GM12864 (cell line): ENCODE data around the gene BCL11B.
A peak's percentile ranks its signal among the peaks of the same experiment; 100 is the strongest.

Experiments
- DNase-seq: peaks from one replicate; pipeline ENCODE4 v3.0.0-alpha.2; 2011; ENCODE audit warnings: low read depth
- H3K4me3 ChIP-seq: 2 replicates; pipeline ENCODE4 v1.5.1; 2011; ENCODE audit warnings: mild to moderate bottlenecking, low read depth, low read length, control low read depth
- TF ChIP-seq, protein P1 (sequence below): IDR thresholded peaks from 2 replicates; pipeline ENCODE4 v1.5.1; 2011; ENCODE audit warnings: low read depth, mild to moderate bottlenecking, moderate library complexity, low read length, control low read depth, inconsistent platforms; ENCODE audit errors: missing control alignments

BCL11B gene

GRCh38 chr14:99271951-99272631, at the start of gene BCL11B:
BCL11B (minus strand) TSS chr14:99272197; CDS start chr14:99271218, 979 bp downstream.
- peak; percentile 40 for DNase-seq

GRCh38 chr14:99321236-99321925, 49.4 kb upstream of the BCL11B start:
- no peak for DNase-seq
- TF ChIP-seq, protein P1, sequence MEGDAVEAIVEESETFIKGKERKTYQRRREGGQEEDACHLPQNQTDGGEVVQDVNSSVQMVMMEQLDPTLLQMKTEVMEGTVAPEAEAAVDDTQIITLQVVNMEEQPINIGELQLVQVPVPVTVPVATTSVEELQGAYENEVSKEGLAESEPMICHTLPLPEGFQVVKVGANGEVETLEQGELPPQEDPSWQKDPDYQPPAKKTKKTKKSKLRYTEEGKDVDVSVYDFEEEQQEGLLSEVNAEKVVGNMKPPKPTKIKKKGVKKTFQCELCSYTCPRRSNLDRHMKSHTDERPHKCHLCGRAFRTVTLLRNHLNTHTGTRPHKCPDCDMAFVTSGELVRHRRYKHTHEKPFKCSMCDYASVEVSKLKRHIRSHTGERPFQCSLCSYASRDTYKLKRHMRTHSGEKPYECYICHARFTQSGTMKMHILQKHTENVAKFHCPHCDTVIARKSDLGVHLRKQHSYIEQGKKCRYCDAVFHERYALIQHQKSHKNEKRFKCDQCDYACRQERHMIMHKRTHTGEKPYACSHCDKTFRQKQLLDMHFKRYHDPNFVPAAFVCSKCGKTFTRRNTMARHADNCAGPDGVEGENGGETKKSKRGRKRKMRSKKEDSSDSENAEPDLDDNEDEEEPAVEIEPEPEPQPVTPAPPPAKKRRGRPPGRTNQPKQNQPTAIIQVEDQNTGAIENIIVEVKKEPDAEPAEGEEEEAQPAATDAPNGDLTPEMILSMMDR: no peak
- no peak overlapping the region for H3K4me3 ChIP-seq

More at GRCh38 chr14:99271951-99272631, at the start of gene BCL11B:
- TF ChIP-seq, protein P1: peak; percentile 51
- H3K4me3 ChIP-seq: peak within 1 kb of the TSS; percentile 42

- no peak for DNase-seq
- TF ChIP-seq, protein P1: no peak
- H3K4me3 ChIP-seq: no peak overlapping the region
Measured at GRCh38 chr14:99320621-99321235, 48.7 kb upstream of the BCL11B start.

GRCh38 chr14:99320105-99320572, 48.1 kb upstream of the BCL11B start:
- TF ChIP-seq, protein P1: peak; percentile 91
- H3K4me3 ChIP-seq: no peak overlapping the region
- DNase-seq: no peak

GRCh38 chr14:99318959-99319295, 46.9 kb upstream of the BCL11B start:
- no peak for DNase-seq
- H3K4me3 ChIP-seq: no peak overlapping the region
- TF ChIP-seq, protein P1: no peak

- no peak overlapping the region for H3K4me3 ChIP-seq
- no peak for DNase-seq
- TF ChIP-seq, protein P1: no peak
Measured at GRCh38 chr14:99318091-99318958, 46.3 kb upstream of the BCL11B start.
